Suprapubic skin (tissue), 4 donors: ENCODE measurements around the gene CD79A. TPM values are rescaled to one million over a fixed set of nuclear protein-coding genes. Genes with fewer than 3 reads are reported as not detected.

Source experiments
- DNase-seq, 2 donors: peaks; one replicate each; pipeline ENCODE4 v3.0.0-alpha.2; 2019; ENCODE audit warnings: low spot score in 2 of 2
- H3K27ac ChIP-seq: fragments of 200-600 bp; sonication (generic); one replicate; pipeline ENCODE4 v1.5.1; 2019
- H3K27me3 ChIP-seq: fragments of 200-600 bp; sonication (generic); one replicate; pipeline ENCODE4 v1.5.1; 2019
- H3K36me3 ChIP-seq: fragments of 200-600 bp; sonication (generic); one replicate; pipeline ENCODE4 v1.5.1; 2019
- H3K4me1 ChIP-seq: fragments of 200-600 bp; sonication (generic); one replicate; pipeline ENCODE4 v1.5.1; 2019
- H3K4me3 ChIP-seq: fragments of 200-600 bp; sonication (generic); one replicate; pipeline ENCODE4 v1.5.1; 2019; ENCODE audit warnings: mild to moderate bottlenecking
- H3K9me3 ChIP-seq: fragments of 200-600 bp; sonication (generic); one replicate; pipeline ENCODE4 v1.5.1; 2019
- EP300 ChIP-seq: sonication (generic); formaldehyde crosslinking; IDR thresholded peaks from one replicate; pipeline ENCODE4 v1.6.1; 2017; ENCODE audit warnings: antibody characterized with exemption
- POLR2A ChIP-seq, 2 donors: fragments of 450-650 bp; IDR thresholded peaks; one replicate each; pipeline ENCODE4 v1.6.1; 2017; ENCODE audit warnings: antibody characterized with exemption in 2 of 2, mild to moderate bottlenecking in 2 of 2, moderate library complexity in 2 of 2
- POLR2AphosphoS5 ChIP-seq, 3 donors: sonication (generic); formaldehyde crosslinking; IDR thresholded peaks; one replicate each; pipeline ENCODE4 v1.6.1; 2017; ENCODE audit warnings: antibody characterized with exemption in 3 of 3
- WGBS: methylation state at CpG from one replicate; pipeline ENCODE4 v1.1.5; 2018; 5-methylcytosine and 5-hydroxymethylcytosine counted together
- total RNA-seq, 4 donors: library from RNA; depleted of rRNA; stranded (reverse); fragments of >200 nt; gene quantifications; one replicate each; pipeline ENCODE4 v1.1.0, GENCODE V29; 2016
- TF ChIP-seq, protein P1 (sequence below), 2 donors: fragments of 200-600 bp in 1 of 2; fragments of 450-650 bp in 1 of 2; sonication (generic) in 1 of 2; IDR thresholded peaks; one replicate each; pipeline ENCODE4 v1.5.1; 2016 to 2019; ENCODE audit warnings: antibody characterized with exemption in 2 of 2, mild to moderate bottlenecking in 1 of 2, moderate library complexity in 1 of 2

Gene CD79A
- total RNA-seq, 4 donors from 2014 or later: 3.0 TPM; not detected in 3

DNA sequence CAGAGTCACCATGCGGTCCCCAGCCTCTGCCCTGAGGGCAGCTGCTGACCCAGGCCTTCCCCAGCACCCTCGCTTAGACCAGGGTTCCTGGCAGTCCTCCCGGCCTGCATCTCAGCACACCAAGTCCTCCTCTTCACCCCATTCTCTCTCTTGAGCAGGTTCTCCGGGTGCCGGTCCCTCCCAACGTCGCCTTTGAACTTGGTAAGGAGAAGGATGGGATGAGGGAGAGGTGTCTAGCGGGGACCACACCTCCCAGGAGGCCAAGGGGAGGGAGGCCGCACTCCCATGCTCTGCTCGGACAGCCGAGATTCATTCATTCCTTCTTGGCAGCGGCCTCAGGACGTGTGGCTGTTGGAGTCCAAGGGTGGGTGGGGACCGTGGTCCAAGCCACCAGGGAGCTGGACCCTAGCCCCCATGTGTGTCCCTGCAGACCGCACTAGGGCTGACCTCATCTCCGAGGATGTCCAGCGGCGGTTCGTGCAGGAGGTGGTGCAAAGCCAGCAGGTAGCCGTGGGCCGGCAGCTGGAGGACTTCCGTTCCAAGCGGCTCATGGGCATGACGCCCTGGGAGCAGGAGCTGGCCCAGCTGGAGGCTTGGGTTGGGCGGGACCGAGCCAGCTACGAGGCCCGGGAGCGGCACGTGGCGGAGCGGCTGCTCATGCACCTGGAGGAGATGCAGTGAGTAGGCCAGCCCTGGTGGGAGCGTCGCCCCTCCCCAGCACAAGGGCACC, 15.3 kb downstream of the CD79A start:
- H3K27ac ChIP-seq: no peak overlapping the region
- H3K27me3 ChIP-seq: no peaks in the 10 kb centered on the region
- peaks cover 5% of the 10 kb centered on the region for H3K4me1 ChIP-seq
- WGBS: 86% methylated on average over 11 of the region's 34 CpGs
- DNase-seq: no peak
- TF ChIP-seq POLR2A (IDR thresholded peaks at IDR 0.05) (no peak), EP300 (no peak), POLR2AphosphoS5 (IDR thresholded peaks at IDR 0.05) (no peak)
- TF ChIP-seq, protein P1, sequence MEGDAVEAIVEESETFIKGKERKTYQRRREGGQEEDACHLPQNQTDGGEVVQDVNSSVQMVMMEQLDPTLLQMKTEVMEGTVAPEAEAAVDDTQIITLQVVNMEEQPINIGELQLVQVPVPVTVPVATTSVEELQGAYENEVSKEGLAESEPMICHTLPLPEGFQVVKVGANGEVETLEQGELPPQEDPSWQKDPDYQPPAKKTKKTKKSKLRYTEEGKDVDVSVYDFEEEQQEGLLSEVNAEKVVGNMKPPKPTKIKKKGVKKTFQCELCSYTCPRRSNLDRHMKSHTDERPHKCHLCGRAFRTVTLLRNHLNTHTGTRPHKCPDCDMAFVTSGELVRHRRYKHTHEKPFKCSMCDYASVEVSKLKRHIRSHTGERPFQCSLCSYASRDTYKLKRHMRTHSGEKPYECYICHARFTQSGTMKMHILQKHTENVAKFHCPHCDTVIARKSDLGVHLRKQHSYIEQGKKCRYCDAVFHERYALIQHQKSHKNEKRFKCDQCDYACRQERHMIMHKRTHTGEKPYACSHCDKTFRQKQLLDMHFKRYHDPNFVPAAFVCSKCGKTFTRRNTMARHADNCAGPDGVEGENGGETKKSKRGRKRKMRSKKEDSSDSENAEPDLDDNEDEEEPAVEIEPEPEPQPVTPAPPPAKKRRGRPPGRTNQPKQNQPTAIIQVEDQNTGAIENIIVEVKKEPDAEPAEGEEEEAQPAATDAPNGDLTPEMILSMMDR (IDR thresholded peaks at IDR 0.05): no peak
- no peaks in the 10 kb centered on the region for H3K9me3 ChIP-seq
- no peak overlapping the region for H3K4me3 ChIP-seq
- peaks cover 82% of the 10 kb centered on the region for H3K36me3 ChIP-seq

DNA sequence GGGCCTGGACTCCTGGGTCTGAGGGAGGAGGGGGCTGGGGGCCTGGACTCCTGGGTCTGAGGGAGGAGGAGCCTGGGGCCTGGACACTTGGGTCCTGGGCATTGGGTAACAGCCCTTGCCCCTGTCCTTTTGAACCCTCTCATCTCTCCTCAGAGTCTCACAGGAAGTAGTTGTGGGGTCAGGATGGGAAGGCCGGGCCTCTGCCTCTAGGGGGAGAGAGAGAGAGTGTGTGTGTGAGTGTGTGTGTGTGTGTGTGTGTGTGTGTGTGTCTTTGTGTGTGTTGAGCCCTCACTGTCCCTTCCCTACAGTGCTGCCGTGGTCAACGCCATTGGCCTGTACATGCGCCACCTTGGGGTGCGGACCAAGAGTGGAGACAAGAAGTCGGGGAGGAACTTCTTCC, 16.8 kb downstream of the CD79A start:
- WGBS: 90% methylated on average over 5 of the region's 6 CpGs
- Histone ChIP-seq H3K27ac (no peak overlapping the region), H3K36me3 (peaks cover 85% of the 10 kb centered on the region), H3K4me1 (no peaks in the 10 kb centered on the region), H3K27me3 (no peaks in the 10 kb centered on the region), H3K4me3 (no peak overlapping the region), H3K9me3 (no peaks in the 10 kb centered on the region)
- DNase-seq: no peak
- TF ChIP-seq EP300: no peak
- TF ChIP-seq POLR2AphosphoS5 (IDR thresholded peaks at IDR 0.05): no peak
- TF ChIP-seq, protein P1 (IDR thresholded peaks at IDR 0.05): no peak
- TF ChIP-seq POLR2A (IDR thresholded peaks at IDR 0.05): no peak

DNA sequence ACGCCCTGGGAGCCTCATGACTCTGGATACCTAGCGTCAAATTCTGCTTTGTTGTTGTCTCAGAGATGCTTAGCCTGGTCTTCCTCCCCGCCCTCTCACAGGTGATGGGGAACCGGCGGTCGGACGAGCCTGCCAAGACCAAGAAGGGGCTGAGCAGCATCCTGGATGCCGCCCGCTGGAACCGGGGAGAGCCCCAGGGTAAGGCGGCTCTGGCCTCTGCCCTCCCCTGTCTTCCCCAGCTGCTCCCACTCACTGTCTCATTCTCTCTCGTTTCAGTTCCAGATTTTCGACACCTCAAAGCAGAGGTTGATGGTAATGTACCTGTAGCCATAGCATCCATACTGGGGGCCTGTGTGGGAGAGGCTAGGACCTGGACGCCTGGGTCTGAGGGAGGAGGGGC, 17.3 kb downstream of the CD79A start:
- Histone ChIP-seq H3K27ac (no peak overlapping the region), H3K36me3 (peaks cover 85% of the 10 kb centered on the region), H3K9me3 (no peaks in the 10 kb centered on the region), H3K4me3 (no peak overlapping the region), H3K27me3 (no peaks in the 10 kb centered on the region), H3K4me1 (no peaks in the 10 kb centered on the region)
- 65% methylated on average over 9 of the region's 14 CpGs for WGBS
- TF ChIP-seq POLR2AphosphoS5 (IDR thresholded peaks at IDR 0.05) (no peak), POLR2A (IDR thresholded peaks at IDR 0.05) (no peak), EP300 (no peak)
- TF ChIP-seq, protein P1 (IDR thresholded peaks at IDR 0.05): no peak
- DNase-seq: no peak

DNA sequence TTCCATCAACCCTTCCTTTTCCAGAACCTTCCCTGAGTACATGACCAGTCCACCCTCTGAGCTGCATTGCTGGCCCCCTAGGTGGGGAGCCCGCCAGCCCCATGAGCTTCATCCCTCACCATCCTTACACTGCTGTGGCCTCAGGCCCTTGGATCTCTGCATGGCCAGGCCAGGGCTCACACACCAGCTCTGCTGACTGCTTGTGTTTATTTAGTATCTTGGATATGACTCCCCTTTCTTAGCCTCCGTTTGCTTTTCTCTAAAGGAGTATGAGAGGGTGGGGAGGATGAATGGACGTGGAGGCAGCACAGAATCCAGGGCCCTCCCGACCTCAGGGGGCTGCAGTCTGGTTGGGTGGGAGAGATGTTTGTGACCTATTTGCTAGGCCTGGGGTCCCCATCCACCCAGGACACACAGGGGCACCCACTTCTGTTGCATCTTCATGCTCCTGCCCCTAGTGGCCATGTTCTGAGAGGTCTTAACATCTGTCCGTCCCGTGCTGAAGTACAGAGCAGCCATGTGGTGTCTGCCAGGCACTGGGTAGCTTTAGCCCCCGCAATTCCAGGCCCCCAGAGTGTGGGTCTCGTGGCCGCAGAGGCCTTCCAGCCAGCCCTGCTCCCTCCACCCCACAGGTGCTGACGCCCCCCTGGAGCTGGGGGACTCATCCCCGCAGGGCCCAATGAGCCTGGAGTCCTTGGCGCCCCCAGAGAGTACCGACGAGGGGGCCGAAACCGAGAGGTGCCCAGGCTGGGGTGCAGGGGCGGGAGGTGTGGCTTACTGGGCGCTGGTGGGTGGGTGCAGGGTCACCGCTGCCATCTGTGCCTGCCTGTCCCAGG, 18.9 kb downstream of the CD79A start:
- no peak for DNase-seq
- H3K4me1 ChIP-seq: no peaks in the 10 kb centered on the region
- WGBS: 83% methylated on average over 14 of the region's 19 CpGs
- H3K36me3 ChIP-seq: peaks cover 89% of the 10 kb centered on the region
- H3K9me3 ChIP-seq: no peaks in the 10 kb centered on the region
- no peak overlapping the region for H3K4me3 ChIP-seq
- H3K27me3 ChIP-seq: no peaks in the 10 kb centered on the region
- no peak overlapping the region for H3K27ac ChIP-seq
- TF ChIP-seq EP300: no peak
- TF ChIP-seq POLR2AphosphoS5 (IDR thresholded peaks at IDR 0.05): no peak
- TF ChIP-seq, protein P1 (IDR thresholded peaks at IDR 0.05): no peak
- TF ChIP-seq POLR2A (IDR thresholded peaks at IDR 0.05): no peak

DNA sequence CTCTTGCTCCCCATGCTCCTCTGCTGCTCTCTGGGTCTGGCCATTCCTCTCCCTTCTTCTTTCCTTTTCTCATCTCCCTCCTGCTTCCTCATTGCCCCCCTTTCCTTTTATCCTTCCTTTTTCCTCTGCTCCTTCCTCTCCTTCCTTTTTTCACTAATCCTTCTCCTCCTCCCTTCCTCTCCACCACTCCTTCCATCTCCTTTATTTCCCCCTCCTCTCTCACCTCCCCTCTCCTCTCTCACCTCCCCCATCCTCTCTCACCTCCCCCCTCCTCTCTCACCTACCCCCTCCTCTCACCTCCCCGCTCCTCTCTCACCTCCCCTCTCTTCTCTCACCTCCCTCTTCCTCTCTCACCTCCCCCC, 19.5 kb downstream of the CD79A start:
- no peaks in the 10 kb centered on the region for H3K4me1 ChIP-seq
- no peak overlapping the region for H3K27ac ChIP-seq
- WGBS: 100% methylated on average over 1 of the region's 1 CpG
- H3K9me3 ChIP-seq: no peaks in the 10 kb centered on the region
- DNase-seq: no peak
- TF ChIP-seq POLR2A (IDR thresholded peaks at IDR 0.05) (no peak), EP300 (no peak), POLR2AphosphoS5 (IDR thresholded peaks at IDR 0.05) (no peak)
- TF ChIP-seq, protein P1 (IDR thresholded peaks at IDR 0.05): no peak
- H3K4me3 ChIP-seq: no peak overlapping the region
- H3K36me3 ChIP-seq: peaks cover 90% of the 10 kb centered on the region
- H3K27me3 ChIP-seq: no peaks in the 10 kb centered on the region
